Gastrocnemius medialis (tissue), 4 donors: ENCODE data around the gene PTPRN2. TPM values are rescaled to one million over a fixed set of nuclear protein-coding genes. Genes with fewer than 3 reads are reported as not detected.

ENCODE experiments used
- ATAC-seq, 2 donors: fragments of 150-250 bp; one replicate each; pipeline ENCODE4 v1.9.1; 2016
- DNase-seq, 2 donors: peaks; one replicate each; pipeline ENCODE4 v3.0.0-alpha.2; 2019
- H3K27ac ChIP-seq, 4 donors: fragments of 200-600 bp; sonication (generic); 1 replicate in 1 of 4; 2 replicates in 3 of 4; pipeline ENCODE4 v1.5.1; 2016 to 2018; ENCODE audit warnings: mild to moderate bottlenecking in 2 of 4, moderate library complexity in 1 of 4
- H3K27me3 ChIP-seq, 3 donors: fragments of 200-600 bp; sonication (generic) in 2 of 3; 1 replicate in 1 of 3; 2 replicates in 2 of 3; pipeline versions ENCODE4 v1.5.1 to v1.6.0; 2016 to 2019; ENCODE audit warnings: mild to moderate bottlenecking in 1 of 3, moderate library complexity in 1 of 3
- H3K36me3 ChIP-seq, 2 donors: fragments of 200-600 bp; sonication (generic) in 1 of 2; one replicate each; pipeline ENCODE4 v1.5.1; 2017 to 2018
- H3K4me1 ChIP-seq, 2 donors: fragments of 200-600 bp; sonication (generic) in 1 of 2; one replicate each; pipeline ENCODE4 v1.5.1; 2016 to 2017; ENCODE audit warnings: mild to moderate bottlenecking in 2 of 2
- H3K4me3 ChIP-seq, 4 donors: fragments of 200-600 bp; sonication (generic) in 3 of 4; 1 replicate in 1 of 4; 2 replicates in 3 of 4; pipeline ENCODE4 v1.5.1; 2016 to 2019; ENCODE audit warnings: mild to moderate bottlenecking in 2 of 4
- H3K9me3 ChIP-seq, 3 donors: fragments of 200-600 bp; sonication (generic) in 2 of 3; 1 replicate in 1 of 3; 2 replicates in 2 of 3; pipeline ENCODE4 v1.5.1; 2016 to 2019
- POLR2A ChIP-seq, 2 donors: fragments of 450-650 bp; IDR thresholded peaks; one replicate each; pipeline ENCODE4 v1.6.1; 2017; ENCODE audit warnings: antibody characterized with exemption in 2 of 2, mild to moderate bottlenecking in 2 of 2, moderate library complexity in 2 of 2
- in situ Hi-C, 4 donors: fragments of 200-750 bp; cut with MboI; loops; one replicate each; pipeline versions ENCODE4 v1.15.0 to v1.8.0; 2017; ENCODE audit warnings: low sequenced_read_pairs in 4 of 4
- intact Hi-C: fragments of 100-400 bp; cut with DNase I; formaldehyde crosslinking; loops from one replicate; pipeline ENCODE4 v1.15.1; 2023; ENCODE audit warnings: low total_unique reads
- total RNA-seq, 4 donors: library from RNA; depleted of rRNA; stranded (reverse); fragments of >200 nt; gene quantifications; one replicate each; pipeline versions ENCODE4 v1.1.0 to v1.2.3, GENCODE V29; 2016
- TF ChIP-seq, protein P1 (sequence below), 5 experiments: fragments of 450-650 bp in 3 of 5; fragments of 200-600 bp in 2 of 5; sonication (generic) in 2 of 5; IDR thresholded peaks in 4 of 5; conservative IDR thresholded peaks in 1 of 5; 1 replicate in 4 of 5; 2 replicates in 1 of 5; pipeline ENCODE4 v1.5.1; 2016 to 2019; ENCODE audit warnings: antibody characterized with exemption in 5 of 5, mild to moderate bottlenecking in 3 of 5, moderate library complexity in 3 of 5

The PTPRN2 gene
- total RNA-seq, 4 donors from 2014 or later: 0.66 to 0.85 (median 0.81) TPM

DNA sequence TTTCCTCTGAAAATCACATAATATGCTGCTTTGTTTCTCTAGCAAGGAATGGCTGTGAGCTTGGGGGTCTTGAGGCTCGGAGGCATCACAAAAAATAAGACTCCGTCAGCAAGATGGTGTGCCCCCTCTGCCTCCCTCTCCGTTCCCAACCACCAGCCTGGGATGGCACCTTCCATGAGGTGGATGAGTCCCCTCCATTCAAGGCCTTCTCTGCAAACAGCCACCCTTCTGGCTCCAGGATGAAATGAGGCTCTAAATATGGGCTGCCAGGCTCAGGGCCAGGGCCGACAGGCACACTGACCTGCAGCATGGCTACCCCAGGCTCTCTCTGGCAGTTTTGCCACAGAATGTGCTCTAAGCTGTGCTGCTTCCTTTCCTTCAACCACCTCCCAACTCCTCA is 521.5 kb downstream of the PTPRN2 start:
- intact Hi-C loops (no loop called here), in situ Hi-C loops (no loop called here)
- H3K9me3 ChIP-seq: no peaks in the 10 kb centered on the region
- ATAC-seq (no peak), DNase-seq (no peak)
- no peaks in the 10 kb centered on the region for H3K27me3 ChIP-seq
- no peak overlapping the region for H3K27ac ChIP-seq
- no peaks in the 10 kb centered on the region for H3K36me3 ChIP-seq
- no peak overlapping the region for H3K4me3 ChIP-seq
- TF ChIP-seq POLR2A (IDR thresholded peaks at IDR 0.05): no peak
- TF ChIP-seq, protein P1, sequence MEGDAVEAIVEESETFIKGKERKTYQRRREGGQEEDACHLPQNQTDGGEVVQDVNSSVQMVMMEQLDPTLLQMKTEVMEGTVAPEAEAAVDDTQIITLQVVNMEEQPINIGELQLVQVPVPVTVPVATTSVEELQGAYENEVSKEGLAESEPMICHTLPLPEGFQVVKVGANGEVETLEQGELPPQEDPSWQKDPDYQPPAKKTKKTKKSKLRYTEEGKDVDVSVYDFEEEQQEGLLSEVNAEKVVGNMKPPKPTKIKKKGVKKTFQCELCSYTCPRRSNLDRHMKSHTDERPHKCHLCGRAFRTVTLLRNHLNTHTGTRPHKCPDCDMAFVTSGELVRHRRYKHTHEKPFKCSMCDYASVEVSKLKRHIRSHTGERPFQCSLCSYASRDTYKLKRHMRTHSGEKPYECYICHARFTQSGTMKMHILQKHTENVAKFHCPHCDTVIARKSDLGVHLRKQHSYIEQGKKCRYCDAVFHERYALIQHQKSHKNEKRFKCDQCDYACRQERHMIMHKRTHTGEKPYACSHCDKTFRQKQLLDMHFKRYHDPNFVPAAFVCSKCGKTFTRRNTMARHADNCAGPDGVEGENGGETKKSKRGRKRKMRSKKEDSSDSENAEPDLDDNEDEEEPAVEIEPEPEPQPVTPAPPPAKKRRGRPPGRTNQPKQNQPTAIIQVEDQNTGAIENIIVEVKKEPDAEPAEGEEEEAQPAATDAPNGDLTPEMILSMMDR (IDR thresholded peaks at IDR 0.05 in 4 of 5, conservative IDR thresholded peaks at IDR 0.05 in 1 of 5): no peak
- no peaks in the 10 kb centered on the region for H3K4me1 ChIP-seq

DNA sequence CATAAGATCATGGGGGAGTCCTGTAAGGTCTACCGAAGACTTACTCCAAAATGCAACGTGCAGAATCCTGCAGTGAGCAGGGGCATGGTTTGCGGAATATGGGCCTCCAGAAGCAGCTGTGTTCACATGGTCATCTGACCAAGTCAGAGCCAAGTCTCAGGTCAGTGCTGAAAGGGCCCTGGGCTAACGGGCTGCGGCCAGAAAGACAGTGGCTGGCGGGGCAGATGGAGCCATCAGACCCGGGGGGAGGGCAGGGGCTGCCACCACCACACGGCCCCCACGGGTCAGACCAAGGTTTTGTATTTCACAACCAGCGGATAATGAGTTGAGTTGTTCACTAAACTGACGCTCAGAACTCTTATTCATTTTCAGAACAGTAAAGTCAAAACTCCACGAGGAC is 522.3 kb downstream of the PTPRN2 start:
- DNase-seq (no peak), ATAC-seq (no peak)
- Histone ChIP-seq H3K27me3 (no peaks in the 10 kb centered on the region), H3K27ac (no peak overlapping the region), H3K4me3 (no peak overlapping the region), H3K9me3 (no peaks in the 10 kb centered on the region), H3K4me1 (no peaks in the 10 kb centered on the region), H3K36me3 (no peaks in the 10 kb centered on the region)
- TF ChIP-seq POLR2A (IDR thresholded peaks at IDR 0.05): no peak
- TF ChIP-seq, protein P1 (IDR thresholded peaks at IDR 0.05 in 4 of 5, conservative IDR thresholded peaks at IDR 0.05 in 1 of 5): no peak
- intact Hi-C loops (no loop called here), in situ Hi-C loops (no loop called here)

DNA sequence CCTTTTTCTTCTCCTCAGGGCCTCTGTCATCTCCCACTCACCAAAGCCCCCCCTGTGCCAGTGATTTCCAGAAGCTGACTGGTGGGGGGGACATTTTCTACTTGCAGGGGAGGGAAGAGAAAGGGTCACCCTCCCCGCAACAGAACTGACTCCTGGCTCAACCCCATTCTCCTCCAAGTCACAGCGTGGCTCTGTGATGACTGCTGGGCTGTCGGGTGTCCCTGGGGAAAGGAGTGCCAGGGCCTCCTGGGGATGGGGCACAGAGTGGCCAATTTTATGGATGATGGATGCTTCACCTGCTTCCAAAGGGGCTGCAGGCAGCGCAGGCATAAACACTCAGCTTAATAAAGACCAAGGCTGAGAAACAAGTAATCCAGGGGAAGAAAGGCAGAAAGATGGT is 523.0 kb downstream of the PTPRN2 start:
- Histone ChIP-seq H3K27ac (no peak overlapping the region), H3K9me3 (no peaks in the 10 kb centered on the region), H3K4me1 (no peaks in the 10 kb centered on the region), H3K27me3 (no peaks in the 10 kb centered on the region), H3K36me3 (no peaks in the 10 kb centered on the region), H3K4me3 (no peak overlapping the region)
- DNase-seq: no peak
- ATAC-seq: no peak
- intact Hi-C loops (no loop called here), in situ Hi-C loops (no loop called here)
- no peak for TF ChIP-seq POLR2A (IDR thresholded peaks at IDR 0.05)
- TF ChIP-seq, protein P1 (IDR thresholded peaks at IDR 0.05 in 4 of 5, conservative IDR thresholded peaks at IDR 0.05 in 1 of 5): no peak

DNA sequence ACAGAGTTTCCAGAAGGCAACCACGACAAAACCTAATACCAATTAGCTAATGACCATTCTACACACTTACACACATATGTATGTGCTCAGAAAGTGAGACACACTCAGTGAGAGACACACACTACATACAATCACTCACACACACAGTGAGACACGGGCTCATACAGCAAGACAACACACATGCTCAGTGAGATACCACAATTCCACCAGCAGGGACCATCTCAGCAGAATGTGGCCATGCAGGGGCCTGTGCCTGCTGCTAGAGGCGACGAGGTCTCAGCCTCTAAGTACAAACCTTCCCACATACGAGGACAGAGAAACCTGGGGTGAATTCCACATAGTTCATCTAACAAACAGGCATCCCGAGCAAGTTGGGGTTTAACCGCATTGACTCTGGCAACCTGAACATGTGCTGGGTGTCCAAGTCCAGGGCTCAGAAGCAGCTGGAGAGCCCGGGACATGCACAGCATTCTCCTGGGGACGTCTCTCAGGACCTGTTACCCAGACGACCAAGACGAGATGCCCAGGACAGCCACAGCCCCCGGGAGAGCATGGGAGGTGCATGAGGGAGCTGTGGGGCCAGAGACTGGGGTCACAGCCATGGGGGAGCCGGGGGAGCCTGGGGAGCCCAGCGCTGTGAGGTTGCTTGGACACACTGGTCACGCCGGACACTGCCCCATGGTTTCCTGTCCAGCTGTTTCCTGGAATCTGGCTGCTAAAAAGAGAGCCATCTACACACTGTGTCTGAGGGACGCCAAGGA is 523.6 kb downstream of the PTPRN2 start:
- Histone ChIP-seq H3K27ac (no peak overlapping the region), H3K9me3 (no peaks in the 10 kb centered on the region), H3K4me3 (no peak overlapping the region), H3K27me3 (no peaks in the 10 kb centered on the region), H3K4me1 (no peaks in the 10 kb centered on the region), H3K36me3 (no peaks in the 10 kb centered on the region)
- TF ChIP-seq POLR2A (IDR thresholded peaks at IDR 0.05): no peak
- TF ChIP-seq, protein P1 (IDR thresholded peaks at IDR 0.05 in 4 of 5, conservative IDR thresholded peaks at IDR 0.05 in 1 of 5): no peak
- no peak for DNase-seq
- intact Hi-C loops (no loop called here), in situ Hi-C loops (no loop called here)
- no peak for ATAC-seq

DNA sequence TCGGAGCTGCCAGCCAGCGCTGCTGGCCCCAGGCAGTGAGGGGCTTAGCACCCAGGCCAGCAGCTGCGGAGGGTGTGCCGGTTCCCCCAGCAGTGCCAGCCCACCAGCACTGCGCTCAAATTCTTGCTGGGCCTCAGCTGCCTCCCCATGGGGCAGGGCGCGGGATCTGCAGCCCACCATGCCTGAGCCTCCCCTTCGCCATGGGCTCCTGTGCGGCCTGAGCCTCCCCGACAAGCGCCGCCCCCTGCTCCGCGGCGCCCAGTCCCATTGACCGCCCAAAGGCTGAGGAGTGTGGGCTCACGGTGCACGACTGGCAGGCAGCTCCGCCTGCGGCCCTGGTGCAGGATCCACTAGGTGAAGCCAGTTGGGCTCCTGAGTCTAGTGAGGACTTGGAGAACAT is 525.0 kb downstream of the PTPRN2 start:
- H3K9me3 ChIP-seq: no peaks in the 10 kb centered on the region

More for the DNA sequence above, 525.0 kb downstream of the PTPRN2 start:
- TF ChIP-seq, protein P1 (IDR thresholded peaks at IDR 0.05 in 4 of 5, conservative IDR thresholded peaks at IDR 0.05 in 1 of 5): no peak
- no peak for TF ChIP-seq POLR2A (IDR thresholded peaks at IDR 0.05)
- DNase-seq (no peak), ATAC-seq (no peak)
- H3K27ac ChIP-seq: no peak overlapping the region
- no peaks in the 10 kb centered on the region for H3K27me3 ChIP-seq
- no peak overlapping the region for H3K4me3 ChIP-seq
- in situ Hi-C loops (no loop called here), intact Hi-C loops (no loop called here)
- H3K4me1 ChIP-seq: no peaks in the 10 kb centered on the region
- H3K36me3 ChIP-seq: no peaks in the 10 kb centered on the region
